ENCODE measurements around the gene ENPP6. TPM values are rescaled to one million over a fixed set of nuclear protein-coding genes. Genes with fewer than 3 reads are reported as not detected.
"Not testable (repeated sequence)": the region's sequence is repeated elsewhere in the genome, so short reads cannot be mapped to it uniquely, and the experiment has no call there.

Gene ENPP6
- total RNA-seq, 1 donor from 2014 or later = not detected

DNA sequence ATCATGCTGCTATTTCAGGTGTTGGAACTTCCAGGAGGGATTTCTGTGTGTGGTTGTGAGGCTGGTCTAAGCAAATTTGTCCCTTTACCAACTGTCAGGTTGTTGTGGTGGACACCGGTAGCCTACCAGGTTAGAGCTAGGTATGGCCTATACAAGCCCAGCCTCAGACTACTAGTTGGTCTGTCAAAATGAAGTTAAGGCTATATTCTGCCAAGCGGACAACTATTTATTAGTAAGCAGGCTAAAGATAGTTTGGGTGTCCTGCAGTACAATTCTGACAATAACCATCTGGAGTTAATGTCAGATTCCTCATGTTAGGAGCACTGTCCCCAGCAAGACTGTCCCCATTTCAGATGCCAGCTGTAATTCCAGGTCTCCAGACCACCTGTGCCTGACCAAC, 13.9 kb upstream of the ENPP6 start:
- DNase-seq = no peak
- TF ChIP-seq, protein P1, sequence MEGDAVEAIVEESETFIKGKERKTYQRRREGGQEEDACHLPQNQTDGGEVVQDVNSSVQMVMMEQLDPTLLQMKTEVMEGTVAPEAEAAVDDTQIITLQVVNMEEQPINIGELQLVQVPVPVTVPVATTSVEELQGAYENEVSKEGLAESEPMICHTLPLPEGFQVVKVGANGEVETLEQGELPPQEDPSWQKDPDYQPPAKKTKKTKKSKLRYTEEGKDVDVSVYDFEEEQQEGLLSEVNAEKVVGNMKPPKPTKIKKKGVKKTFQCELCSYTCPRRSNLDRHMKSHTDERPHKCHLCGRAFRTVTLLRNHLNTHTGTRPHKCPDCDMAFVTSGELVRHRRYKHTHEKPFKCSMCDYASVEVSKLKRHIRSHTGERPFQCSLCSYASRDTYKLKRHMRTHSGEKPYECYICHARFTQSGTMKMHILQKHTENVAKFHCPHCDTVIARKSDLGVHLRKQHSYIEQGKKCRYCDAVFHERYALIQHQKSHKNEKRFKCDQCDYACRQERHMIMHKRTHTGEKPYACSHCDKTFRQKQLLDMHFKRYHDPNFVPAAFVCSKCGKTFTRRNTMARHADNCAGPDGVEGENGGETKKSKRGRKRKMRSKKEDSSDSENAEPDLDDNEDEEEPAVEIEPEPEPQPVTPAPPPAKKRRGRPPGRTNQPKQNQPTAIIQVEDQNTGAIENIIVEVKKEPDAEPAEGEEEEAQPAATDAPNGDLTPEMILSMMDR (IDR thresholded peaks at IDR 0.05; ENCODE audit: partially characterized antibody, unreplicated experiment) = no peak
- no peak overlapping the region for H3K27ac Mint-ChIP-seq (ENCODE audit: unreplicated experiment)
- no peaks in the 10 kb centered on the region for H3K4me1 Mint-ChIP-seq (ENCODE audit: low read depth, unreplicated experiment)
- H3K9me3 Mint-ChIP-seq (ENCODE audit: unreplicated experiment) = no peaks in the 10 kb centered on the region
- H3K4me3 Mint-ChIP-seq (ENCODE audit: unreplicated experiment) = no peak overlapping the region
- H3K36me3 Mint-ChIP-seq (ENCODE audit: unreplicated experiment) = no peaks in the 10 kb centered on the region
- H3K27me3 Mint-ChIP-seq (ENCODE audit: unreplicated experiment) = peaks cover 2% of the 10 kb centered on the region

DNA sequence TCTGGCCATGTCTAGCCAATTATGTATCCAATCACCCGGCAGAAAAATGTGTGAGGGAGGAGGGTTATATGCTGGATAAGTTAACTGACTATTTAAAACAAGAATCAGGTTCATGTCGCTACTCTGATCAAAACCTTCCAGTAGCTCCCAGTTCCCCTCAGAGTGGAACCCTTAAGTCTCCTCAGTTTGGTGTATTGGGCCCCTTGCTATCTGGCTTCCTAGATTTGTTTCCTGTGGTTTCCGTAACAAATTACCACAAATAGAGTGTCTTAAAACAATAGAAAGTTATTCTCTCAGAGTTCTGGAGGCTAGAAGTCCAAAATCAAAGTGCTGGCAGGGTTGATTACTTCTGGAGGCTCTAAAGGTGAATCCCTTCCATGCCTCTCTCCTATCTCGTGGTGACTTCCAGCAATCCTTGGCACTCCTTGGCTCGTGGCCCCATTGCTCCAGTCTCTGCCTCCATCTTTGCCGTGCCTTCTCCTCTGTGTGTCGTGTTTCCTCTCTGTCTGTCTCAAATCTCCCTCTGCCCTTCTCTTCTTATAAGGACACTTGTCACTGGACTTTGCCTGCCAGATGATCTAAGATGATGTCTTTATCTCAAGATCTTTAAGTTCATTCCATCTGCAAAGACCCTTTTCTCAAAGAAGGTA, 10.5 kb upstream of the ENPP6 start:
- DNase-seq = no peak
- Mint-ChIP-seq H3K9me3 (ENCODE audit: unreplicated experiment) (no peaks in the 10 kb centered on the region), H3K4me3 (ENCODE audit: unreplicated experiment) (no peak overlapping the region), H3K4me1 (ENCODE audit: low read depth, unreplicated experiment) (no peaks in the 10 kb centered on the region), H3K27me3 (ENCODE audit: unreplicated experiment) (no peaks in the 10 kb centered on the region), H3K36me3 (ENCODE audit: unreplicated experiment) (peaks cover 4% of the 10 kb centered on the region), H3K27ac (ENCODE audit: unreplicated experiment) (no peak overlapping the region)
- TF ChIP-seq, protein P1 (IDR thresholded peaks at IDR 0.05; ENCODE audit: partially characterized antibody, unreplicated experiment) = no peak

DNA sequence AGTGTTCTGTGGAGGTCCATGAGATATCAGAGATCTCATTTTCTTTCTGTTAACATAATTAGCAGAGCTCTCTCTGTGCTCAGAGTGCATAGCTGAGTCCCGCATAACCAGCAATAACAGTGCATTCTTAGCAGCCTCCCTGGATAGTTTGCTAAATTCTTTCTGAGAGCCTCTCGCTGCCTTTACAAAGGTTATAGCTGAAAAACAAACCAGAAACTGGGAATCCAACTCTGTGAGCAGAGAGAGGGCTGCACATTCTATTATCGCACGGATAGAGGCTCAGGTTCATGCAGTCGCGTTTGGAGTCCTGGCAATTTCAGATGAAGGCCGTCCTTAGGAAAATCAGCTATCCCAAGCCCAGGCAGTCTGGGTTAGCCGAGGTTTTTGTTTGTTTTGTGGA, 1.2 kb downstream of the ENPP6 start:
- H3K36me3 Mint-ChIP-seq (ENCODE audit: unreplicated experiment) = no peaks in the 10 kb centered on the region
- no peaks in the 10 kb centered on the region for H3K27me3 Mint-ChIP-seq (ENCODE audit: unreplicated experiment)
- TF ChIP-seq, protein P1 (IDR thresholded peaks at IDR 0.05; ENCODE audit: partially characterized antibody, unreplicated experiment) = no peak
- DNase-seq = no peak
- H3K4me3 Mint-ChIP-seq (ENCODE audit: unreplicated experiment) = no peak overlapping the region
- no peak overlapping the region for H3K27ac Mint-ChIP-seq (ENCODE audit: unreplicated experiment)
- peaks cover 2% of the 10 kb centered on the region for H3K4me1 Mint-ChIP-seq (ENCODE audit: low read depth, unreplicated experiment)
- H3K9me3 Mint-ChIP-seq (ENCODE audit: unreplicated experiment) = no peaks in the 10 kb centered on the region

DNA sequence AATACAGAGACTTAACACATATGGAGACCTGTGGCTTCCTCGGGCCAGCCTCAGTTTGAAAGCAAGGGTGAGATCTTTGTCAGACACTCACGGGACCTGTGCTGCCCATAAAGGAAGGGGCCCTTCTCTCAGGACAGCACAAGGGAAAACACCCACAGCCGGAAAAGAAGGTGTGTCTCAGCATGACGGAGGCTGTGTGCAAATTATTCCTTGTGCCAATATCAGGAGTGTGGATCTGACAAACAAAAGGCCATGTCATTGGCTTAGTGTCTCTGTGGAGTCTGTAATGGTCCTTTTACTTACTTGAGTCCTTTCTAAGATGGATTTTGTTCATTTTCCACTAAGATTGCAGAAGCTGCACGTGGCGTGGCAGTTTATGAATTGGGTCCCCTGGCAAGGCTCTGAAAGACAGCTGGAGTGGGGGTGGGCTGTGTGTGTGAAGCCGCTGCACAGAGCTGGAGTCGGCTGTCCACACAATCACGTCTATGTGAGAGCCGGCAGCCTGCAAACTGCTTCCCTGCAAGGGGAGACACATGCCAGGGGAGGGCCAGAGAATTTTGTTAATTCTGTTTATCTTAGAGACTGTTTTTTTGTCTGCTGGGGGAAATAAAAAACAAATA, 1.9 kb downstream of the ENPP6 start:
- Mint-ChIP-seq H3K4me3 (ENCODE audit: unreplicated experiment) (no peak overlapping the region), H3K36me3 (ENCODE audit: unreplicated experiment) (no peaks in the 10 kb centered on the region), H3K9me3 (ENCODE audit: unreplicated experiment) (no peaks in the 10 kb centered on the region), H3K27ac (ENCODE audit: unreplicated experiment) (no peak overlapping the region), H3K4me1 (ENCODE audit: low read depth, unreplicated experiment) (peaks cover 2% of the 10 kb centered on the region), H3K27me3 (ENCODE audit: unreplicated experiment) (no peaks in the 10 kb centered on the region)
- TF ChIP-seq, protein P1 (IDR thresholded peaks at IDR 0.05; ENCODE audit: partially characterized antibody, unreplicated experiment) = no peak
- no peak for DNase-seq

DNA sequence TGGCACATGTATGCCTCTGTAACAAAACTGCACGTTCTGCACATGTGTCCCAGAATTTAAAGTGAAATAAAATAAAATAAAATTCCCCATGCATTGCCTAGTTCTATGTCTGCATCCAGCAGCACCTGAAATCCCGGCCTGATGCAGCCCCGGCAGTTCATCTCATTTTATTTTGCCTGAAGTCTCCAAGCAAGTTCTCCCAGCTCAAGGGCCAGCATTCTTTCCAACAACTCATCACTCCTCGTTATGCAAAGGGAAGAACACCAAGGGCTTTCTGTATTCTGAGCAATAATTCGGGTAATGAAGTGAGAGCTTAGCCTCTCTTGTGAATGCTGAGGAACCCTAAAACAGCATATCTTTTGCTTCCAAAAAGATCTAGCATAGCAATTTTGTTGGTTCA, 2.7 kb downstream of the ENPP6 start:
- no peak for DNase-seq
- H3K4me3 Mint-ChIP-seq (ENCODE audit: unreplicated experiment) = no peak overlapping the region
- no peaks in the 10 kb centered on the region for H3K27me3 Mint-ChIP-seq (ENCODE audit: unreplicated experiment)
- H3K9me3 Mint-ChIP-seq (ENCODE audit: unreplicated experiment) = no peaks in the 10 kb centered on the region
- peaks cover 2% of the 10 kb centered on the region for H3K4me1 Mint-ChIP-seq (ENCODE audit: low read depth, unreplicated experiment)
- no peak overlapping the region for H3K27ac Mint-ChIP-seq (ENCODE audit: unreplicated experiment)
- H3K36me3 Mint-ChIP-seq (ENCODE audit: unreplicated experiment) = no peaks in the 10 kb centered on the region
- TF ChIP-seq, protein P1 (IDR thresholded peaks at IDR 0.05; ENCODE audit: partially characterized antibody, unreplicated experiment) = no peak

DNA sequence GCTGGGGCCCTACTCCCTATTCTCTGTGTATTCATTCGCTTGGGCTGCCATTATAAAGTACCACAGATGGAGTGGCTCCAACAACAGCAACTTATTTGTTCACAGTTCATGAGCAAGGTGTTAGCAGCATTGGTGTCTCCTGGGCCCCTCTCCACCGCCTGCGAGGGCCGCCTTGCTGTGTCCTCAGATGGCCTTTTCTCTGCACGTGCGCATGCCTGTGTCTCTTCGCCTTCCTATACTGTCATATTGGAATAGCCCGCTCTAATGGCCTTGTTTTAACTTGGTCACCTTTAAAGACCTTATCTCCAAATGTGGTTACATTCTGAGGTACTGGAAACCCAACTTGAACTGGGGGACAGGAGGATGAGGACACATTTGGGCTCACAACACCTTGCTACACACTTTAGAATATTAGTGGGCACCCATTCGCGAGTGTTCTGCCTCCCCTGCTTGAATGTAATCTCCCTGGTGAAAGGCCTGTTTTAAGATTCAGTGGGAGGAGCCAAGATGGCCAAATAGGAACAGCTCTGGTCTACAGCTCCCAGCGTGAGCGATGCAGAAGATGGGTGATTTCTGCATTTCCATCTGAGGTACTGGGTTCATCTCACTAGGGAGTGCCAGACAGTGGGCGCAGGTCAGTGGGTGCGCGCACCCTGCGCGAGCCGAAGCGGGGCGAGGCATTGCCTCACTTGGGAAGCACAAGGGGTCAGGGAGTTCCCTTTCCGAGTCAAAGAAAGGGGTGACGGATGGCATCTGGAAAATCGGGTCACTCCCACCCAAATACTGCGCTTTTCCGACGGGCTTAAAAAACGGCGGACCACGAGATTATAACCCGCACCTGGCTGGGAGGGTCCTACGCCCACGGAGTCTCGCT, 9.7 kb downstream of the ENPP6 start:
- H3K4me3 Mint-ChIP-seq (ENCODE audit: unreplicated experiment); H3K4me1 Mint-ChIP-seq (ENCODE audit: low read depth, unreplicated experiment); H3K27ac Mint-ChIP-seq (ENCODE audit: unreplicated experiment); H3K27me3 Mint-ChIP-seq (ENCODE audit: unreplicated experiment); DNase-seq; H3K9me3 Mint-ChIP-seq (ENCODE audit: unreplicated experiment); H3K36me3 Mint-ChIP-seq (ENCODE audit: unreplicated experiment): not testable (repeated sequence)
